ENCODE measurements around the gene ATL1. TPM values are rescaled to one million over a fixed set of nuclear protein-coding genes. Genes with fewer than 3 reads are reported as not detected.

The ATL1 gene
- total and polyA plus RNA-seq, 2 of the 8 experiments (the other 6 are each of a cell fraction or from before 2014, with no cell fraction given) = 4.0 to 5.9 TPM

DNA sequence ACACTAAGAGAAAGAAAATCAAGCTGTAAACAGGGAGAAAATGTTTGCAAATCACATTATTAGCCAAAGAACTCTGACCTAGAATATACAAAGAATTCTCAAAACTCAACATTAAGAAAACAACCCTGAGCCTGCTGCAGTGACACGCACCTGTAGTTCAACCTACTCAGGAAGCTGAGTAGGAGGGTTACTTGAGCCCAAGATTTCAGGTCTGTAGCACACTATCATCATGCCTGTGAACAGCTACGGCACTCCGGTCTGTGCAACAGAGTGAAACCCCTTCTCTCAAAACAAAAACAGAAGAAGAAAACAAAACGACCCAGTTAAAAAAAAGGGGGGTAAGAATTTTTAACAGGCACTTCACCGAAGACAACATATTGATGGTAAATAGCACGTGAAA, 87.3 kb downstream of the ATL1 start:
- peaks cover 0 to 12% (median 3%) of the 10 kb centered on the region in 4 experiments; a peak in 2 of 8 replicates for H3K36me3 ChIP-seq (ENCODE audit: control insufficient read depth in 2 of 4, insufficient read depth in 4 of 4, low read length in 3 of 4)
- no peak for FAIRE-seq
- no peak overlapping the region for H2AFZ ChIP-seq (ENCODE audit: low read length)
- no peaks in the 10 kb centered on the region for H3K23me2 ChIP-seq (ENCODE audit: low read depth, low read length)
- no peak overlapping the region for H2BK12ac ChIP-seq (ENCODE audit: low read depth, low read length)
- no peak overlapping the region for H4K91ac ChIP-seq (replicated peaks; ENCODE audit: insufficient read length, low read length)
- H3K4me2 ChIP-seq (ENCODE audit: insufficient read depth in 1 of 2, low read depth in 2 of 2, low read length in 2 of 2) = no peak overlapping the region
- H4K5ac ChIP-seq (ENCODE audit: insufficient read length, low read depth, low read length) = no peak overlapping the region
- no peak overlapping the region for H3K14ac ChIP-seq (ENCODE audit: insufficient read length)
- POLR2A ChIA-PET (ENCODE audit: partially characterized antibody) = interaction anchor here (1.1 to 3.0 kb wide), 2 partner anchors 12 to 25 kb away, joined by 3 to 10 read pairs; no protein-coding TSS in a partner anchor
- H2BK5ac ChIP-seq (ENCODE audit: low read depth, low read length) = no peak overlapping the region
- no peak overlapping the region for H2AK5ac ChIP-seq (ENCODE audit: low read depth, low read length)
- H3K18ac ChIP-seq (ENCODE audit: extremely low read depth, low read length) = no peak overlapping the region
- H2BK20ac ChIP-seq (ENCODE audit: low read length) = no peak overlapping the region
- no peaks in the 10 kb centered on the region for H4K20me1 ChIP-seq (replicated peaks in 1 of 2; ENCODE audit: control insufficient read depth in 1 of 2, insufficient read depth in 2 of 2, low read length in 2 of 2)
- no peak overlapping the region for H3K4me3 ChIP-seq (ENCODE audit: extremely low read depth in 1 of 4, insufficient read depth in 2 of 4, low read depth in 3 of 4, low read length in 4 of 4)
- CTCF ChIA-PET (ENCODE audit: partially characterized antibody) = interaction anchor here (1.5 kb wide), 1 partner anchor 67 kb away, joined by 4 read pairs; no protein-coding TSS in a partner anchor
- H3K79me1 ChIP-seq (ENCODE audit: low read depth, low read length) = 0 out of 2 replicates have a peak, but pooled peaks cover 5% of the 10 kb centered on the region
- H3K23ac ChIP-seq (ENCODE audit: insufficient read length) = no peak overlapping the region
- DNase-seq (ENCODE audit: low read depth in 1 of 2, low spot score in 2 of 2) = no peak
- 0 out of 7 replicates have a peak, but pooled peaks cover 0 to 5% (median under 1%) of the 10 kb centered on the region in 4 experiments for H3K4me1 ChIP-seq (replicated peaks in 1 of 4; ENCODE audit: control insufficient read depth in 3 of 4, insufficient read depth in 4 of 4, low read length in 3 of 4)
- H4K8ac ChIP-seq (ENCODE audit: extremely low read depth, insufficient read depth, low read length) = no peak overlapping the region
- H3K27ac ChIP-seq (ENCODE audit: low read depth, low read length) = no peak overlapping the region
- H3K9ac ChIP-seq (replicated peaks in 1 of 4; ENCODE audit: extremely low read depth in 1 of 4, low read depth in 3 of 4, low read length in 3 of 4) = no peak overlapping the region; a peak in 1 of 7 replicates
- H3K56ac ChIP-seq (replicated peaks; ENCODE audit: insufficient read length, low read depth, low read length) = no peak overlapping the region
- no peak overlapping the region for H3K4ac ChIP-seq (replicated peaks; ENCODE audit: insufficient read length, low read depth, low read length)
- no peaks in the 10 kb centered on the region for H3K9me3 ChIP-seq (ENCODE audit: insufficient read depth in 2 of 2, low read depth in 1 of 2, low read length in 1 of 2)
- H2BK15ac ChIP-seq (ENCODE audit: low read length) = no peak overlapping the region
- 76% methylated on average over 6 of the region's 6 CpGs; no CpG with 5 or more reads in 1 of the 2 experiments for WGBS, 2 experiments (ENCODE audit: extremely low coverage in 1 of 2, insufficient coverage in 1 of 2, insufficient read length in 1 of 2, insufficient replicate concordance in 2 of 2, low coverage in 1 of 2, low lambda C conversion rate in 2 of 2, missing lambda C conversion rate in 1 of 2)
- no peaks in the 10 kb centered on the region for H3K27me3 ChIP-seq (replicated peaks in 1 of 4; ENCODE audit: control insufficient read depth in 3 of 4, extremely low read depth in 1 of 4, insufficient read depth in 3 of 4, low read length in 3 of 4)
- H2BK120ac ChIP-seq (replicated peaks; ENCODE audit: low read depth, low read length) = no peak overlapping the region
- H3K79me2 ChIP-seq (ENCODE audit: control insufficient read depth in 1 of 2, insufficient read depth in 2 of 2, low read length in 2 of 2) = peaks cover 0 to 92% of the 10 kb centered on the region in 2 experiments; a peak in 3 of 4 replicates
- TF ChIP-seq BACH1 (IDR thresholded peaks at IDR 0.05; ENCODE audit: low read length) (no peak), TAF1 (IDR thresholded peaks at IDR 0.05; ENCODE audit: low read depth, low read length) (no peak), TBP (IDR thresholded peaks at IDR 0.05; ENCODE audit: low read depth, low read length) (no peak), POU5F1 (IDR thresholded peaks at IDR 0.05; ENCODE audit: low read depth, low read length) (no peak), POLR2A (IDR thresholded peaks at IDR 0.05; ENCODE audit: control extremely low read depth in 1 of 2, low read depth in 2 of 2, low read length in 2 of 2) (no peak), CHD1 (IDR thresholded peaks at IDR 0.05; ENCODE audit: low read depth, low read length) (no peak), KDM5A (IDR thresholded peaks at IDR 0.05; ENCODE audit: low read length) (no peak), GTF2F1 (IDR thresholded peaks at IDR 0.05; ENCODE audit: borderline replicate concordance, low read depth, low read length) (no peak), FOSL1 (IDR thresholded peaks at IDR 0.05; ENCODE audit: insufficient read depth, low read depth, low read length) (no peak), TAF7 (optimal IDR thresholded peaks at IDR 0.05; ENCODE audit: borderline replicate concordance, low read depth, low read length) (no peak), KDM4A (IDR thresholded peaks at IDR 0.05; ENCODE audit: low read depth, low read length, severe bottlenecking) (no peak), YY1 (IDR thresholded peaks at IDR 0.05; ENCODE audit: low read depth, low read length) (no peak), MAFK (IDR thresholded peaks at IDR 0.05; ENCODE audit: low read depth, low read length) (no peak), RXRA (IDR thresholded peaks at IDR 0.05; ENCODE audit: insufficient read depth, low read depth, low read length) (no peak)
- TF ChIP-seq, protein P1, sequence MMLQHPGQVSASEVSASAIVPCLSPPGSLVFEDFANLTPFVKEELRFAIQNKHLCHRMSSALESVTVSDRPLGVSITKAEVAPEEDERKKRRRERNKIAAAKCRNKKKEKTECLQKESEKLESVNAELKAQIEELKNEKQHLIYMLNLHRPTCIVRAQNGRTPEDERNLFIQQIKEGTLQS (IDR thresholded peaks at IDR 0.05; ENCODE audit: insufficient read depth, low read depth, low read length) = no peak

All from H1 (cell line).